A673 (cell line): ENCODE measurements around the gene NFATC1.

ENCODE experiments used
- CTCF ChIP-seq: fragments of 300-800, 200-600 bp; sonication (generic); conservative IDR thresholded peaks from 2 replicates; pipeline ENCODE4 v1.5.1; 2017; ENCODE audit warnings: low read depth, mild to moderate bottlenecking, antibody characterized with exemption, low read length, moderate library complexity, mixed read lengths
- EZH2 ChIP-seq: fragments of 200-600 bp; sonication (generic); IDR thresholded peaks from 2 replicates; pipeline ENCODE4 v1.6.1; 2017; ENCODE audit warnings: borderline replicate concordance, low read depth, mild to moderate bottlenecking, mixed read lengths, antibody characterized with exemption, low read length; ENCODE audit not compliant: poor library complexity, severe bottlenecking

- no peak for TF ChIP-seq CTCF
- no peak for TF ChIP-seq EZH2
These were observed 122.4 kb downstream of the NFATC1 start for GRCh38 chr18:79518028-79518682.
